NCI-H748 (cell line): Measurements from ENCODE around the gene RNF224.

Source experiments
- DNase-seq: peaks from one replicate; lab custom pipeline; 2025; ENCODE audit not compliant: unreplicated experiment; lab: John Stamatoyannopoulos, UW

The RNF224 gene

GRCh38 chr9:137227054-137227852 is at the start of gene RNF224:
TSS of gene RNF224 (plus strand) at chr9:137227502. CDS start at chr9:137228336, 834 bp downstream.
- DNase-seq = peak; percentile 82

- no peak for DNase-seq
Measured at GRCh38 chr9:137178201-137178938, 48.9 kb upstream of the RNF224 start.

GRCh38 chr9:137178939-137179630 is 48.2 kb upstream of the RNF224 start:
- DNase-seq = no peak

GRCh38 chr9:137179761-137180160 is 47.5 kb upstream of the RNF224 start:
- no peak for DNase-seq

- DNase-seq = no peak
Measured at GRCh38 chr9:137180491-137180890, 46.8 kb upstream of the RNF224 start.

GRCh38 chr9:137181680-137182079 is 45.6 kb upstream of the RNF224 start:
- DNase-seq = no peak

GRCh38 chr9:137182836-137183235 is 44.5 kb upstream of the RNF224 start:
- DNase-seq = no peak

GRCh38 chr9:137183980-137184595 is 43.2 kb upstream of the RNF224 start:
- no peak for DNase-seq

GRCh38 chr9:137184881-137185660 is 42.2 kb upstream of the RNF224 start:
- DNase-seq = no peak

GRCh38 chr9:137185921-137186320 is 41.4 kb upstream of the RNF224 start:
- no peak for DNase-seq

- no peak for DNase-seq
Measured at GRCh38 chr9:137186385-137186784, 40.9 kb upstream of the RNF224 start.

GRCh38 chr9:137187386-137187785 is 39.9 kb upstream of the RNF224 start:
- no peak for DNase-seq

- DNase-seq = no peak
Measured at GRCh38 chr9:137188086-137188489, 39.2 kb upstream of the RNF224 start.

GRCh38 chr9:137188490-137189296 is 38.6 kb upstream of the RNF224 start, which contains the start of the genes ANAPC2 and SSNA1:
TSS of gene ANAPC2 (minus strand) at chr9:137188560. CDS start at chr9:137188532, 28 bp downstream.
TSS of gene SSNA1 (plus strand) at chr9:137188676. CDS start at chr9:137188727, 51 bp downstream.
- peak; percentile 93 for DNase-seq

- DNase-seq = no peak
Measured at GRCh38 chr9:137189297-137190295, 37.7 kb upstream of the RNF224 start.

- no peak for DNase-seq
Measured at GRCh38 chr9:137190315-137190856, 36.9 kb upstream of the RNF224 start.

GRCh38 chr9:137191245-137191644 is 36.1 kb upstream of the RNF224 start:
- DNase-seq = no peak
